ENCODE results near the gene CBX8.

Gene CBX8

GRCh38 chr17:79786930-79787643 lies 9.8 kb downstream of the CBX8 start:
- Histone ChIP-seq H3K27ac (no peak overlapping the region), H3K4me1 (ENCODE audit: control insufficient read depth in 1 of 2, insufficient read depth in 1 of 2, low read depth in 1 of 2, low read length in 1 of 2) (peaks cover 5 to 19% of the 10 kb centered on the region in 2 experiments), H3K4me3 (ENCODE audit: low read depth in 1 of 2, low read length in 1 of 2) (no peak overlapping the region), H3K36me3 (no peaks in the 10 kb centered on the region), H3K9me3 (no peaks in the 10 kb centered on the region), H3K27me3 (peaks cover 96% of the 10 kb centered on the region)
- no peak for TF ChIP-seq CTCF (IDR thresholded peaks at IDR 0.05)

- no peak for TF ChIP-seq CTCF (IDR thresholded peaks at IDR 0.05)
- H3K9me3 ChIP-seq: no peaks in the 10 kb centered on the region
- no peaks in the 10 kb centered on the region for H3K36me3 ChIP-seq
- H3K4me1 ChIP-seq (ENCODE audit: control insufficient read depth in 1 of 2, insufficient read depth in 1 of 2, low read depth in 1 of 2, low read length in 1 of 2): peaks cover 11 to 24% of the 10 kb centered on the region in 2 experiments
- H3K27me3 ChIP-seq: peaks cover 96% of the 10 kb centered on the region
- no peak overlapping the region for H3K4me3 ChIP-seq (ENCODE audit: low read depth in 1 of 2, low read length in 1 of 2)
- H3K27ac ChIP-seq: no peak overlapping the region
Observed at GRCh38 chr17:79785900-79786810, 10.7 kb downstream of the CBX8 start.

GRCh38 chr17:79785017-79785899 lies 11.6 kb downstream of the CBX8 start:
- Histone ChIP-seq H3K27me3 (peaks cover 96% of the 10 kb centered on the region), H3K27ac (no peak overlapping the region), H3K9me3 (no peaks in the 10 kb centered on the region), H3K36me3 (no peaks in the 10 kb centered on the region), H3K4me1 (ENCODE audit: control insufficient read depth in 1 of 2, insufficient read depth in 1 of 2, low read depth in 1 of 2, low read length in 1 of 2) (peaks cover 11 to 18% of the 10 kb centered on the region in 2 experiments), H3K4me3 (ENCODE audit: low read depth in 1 of 2, low read length in 1 of 2) (no peak overlapping the region)
- TF ChIP-seq CTCF (IDR thresholded peaks at IDR 0.05): no peak

- Histone ChIP-seq H3K27ac (no peak overlapping the region), H3K36me3 (no peaks in the 10 kb centered on the region), H3K4me3 (ENCODE audit: low read depth in 1 of 2, low read length in 1 of 2) (no peak overlapping the region), H3K4me1 (ENCODE audit: control insufficient read depth in 1 of 2, insufficient read depth in 1 of 2, low read depth in 1 of 2, low read length in 1 of 2) (peaks cover 7 to 10% of the 10 kb centered on the region in 2 experiments), H3K9me3 (no peaks in the 10 kb centered on the region), H3K27me3 (peaks cover 96% of the 10 kb centered on the region)
- TF ChIP-seq CTCF (IDR thresholded peaks at IDR 0.05): no peak
Observed at GRCh38 chr17:79784353-79785016, 12.4 kb downstream of the CBX8 start.

- Histone ChIP-seq H3K36me3 (no peaks in the 10 kb centered on the region), H3K27me3 (peaks cover 96% of the 10 kb centered on the region)
- no peak for TF ChIP-seq CTCF (IDR thresholded peaks at IDR 0.05)
Observed at GRCh38 chr17:79783891-79784290, 13.0 kb downstream of the CBX8 start.

More at GRCh38 chr17:79783891-79784290, 13.0 kb downstream of the CBX8 start:
- Histone ChIP-seq H3K4me3 (ENCODE audit: low read depth in 1 of 2, low read length in 1 of 2) (no peak overlapping the region), H3K4me1 (ENCODE audit: control insufficient read depth in 1 of 2, insufficient read depth in 1 of 2, low read depth in 1 of 2, low read length in 1 of 2) (peaks cover 9 to 12% of the 10 kb centered on the region in 2 experiments), H3K9me3 (no peaks in the 10 kb centered on the region), H3K27ac (no peak overlapping the region)

Measured in neutrophil (primary cell).